Heart left ventricle (tissue), 13 donors: ENCODE measurements around the gene C5.

Experiments used
- POLR2A ChIP-seq, 2 donors: fragments of 450-650 bp; IDR thresholded peaks; one replicate each; pipeline ENCODE4 v1.6.1; 2017; ENCODE audit warnings: antibody characterized with exemption in 2 of 2, mild to moderate bottlenecking in 2 of 2, moderate library complexity in 2 of 2
- TF ChIP-seq, protein P1 (sequence below), 12 donors: fragments of 200-600 bp; sonication (generic) in 4 of 12; IDR thresholded peaks; one replicate each; pipeline versions ENCODE4 v1.5.0 to v1.8.0; 2018 to 2022; ENCODE audit warnings: antibody characterized with exemption in 12 of 12, mild to moderate bottlenecking in 5 of 12
- donor health status: ischemic (EF 13 %, LVEDD 7.1; RV severe dilation, severe dysfunction).
- donor health status: DM: no; HTN: yes; CAD: no.
- donor health status: DM: no; HTN: no; CAD: no.
- donor health status: ischemic (EF 25% LVEDD 6.9; RV normal size, moderate dysfunction).
- donor health status: ischemic (EF 25% LVEDD 5.7; RV mildly dilated, moderate dysfunction).
- donor health status: ischemic (EF 35%, LVEDD 5.7; RV mildly dilated, moderate dysfunction).
- donor health status: nonischemic (EF 11% LVEDD 7.7; RV severe dilation, severe dysfunction).
- donor health status: DM: yes; HTN: yes; CAD: no.
- donor health status: PGD.
- donor health status: ischemic (EF 29% LVEDD 5.4; RV normal size, mild dysfunction).
- donor health status: nonischemic (EF 23%, LVEDD 6.1; RV moderate dilation, normal function).

DNA sequence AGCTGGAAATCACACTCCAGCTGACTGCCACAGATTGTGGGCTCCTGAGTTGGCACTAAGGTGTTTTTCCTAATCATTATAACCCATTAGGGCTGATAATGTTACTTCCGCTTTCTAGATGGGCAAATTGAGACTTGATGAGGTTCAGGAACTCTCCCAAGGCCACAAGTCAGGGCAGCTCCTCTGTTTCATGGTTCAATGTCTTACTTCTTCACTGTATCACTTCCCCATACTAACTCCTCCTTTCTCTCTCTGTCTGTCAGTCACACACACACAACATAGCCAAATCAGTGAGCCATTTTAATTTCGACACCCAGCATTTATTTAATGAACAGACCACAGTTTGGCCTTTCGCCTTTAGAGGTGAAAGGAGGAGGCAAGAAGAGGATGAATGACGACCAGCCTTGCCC lies 105.6 kb downstream of the C5 start:
- TF ChIP-seq, protein P1, sequence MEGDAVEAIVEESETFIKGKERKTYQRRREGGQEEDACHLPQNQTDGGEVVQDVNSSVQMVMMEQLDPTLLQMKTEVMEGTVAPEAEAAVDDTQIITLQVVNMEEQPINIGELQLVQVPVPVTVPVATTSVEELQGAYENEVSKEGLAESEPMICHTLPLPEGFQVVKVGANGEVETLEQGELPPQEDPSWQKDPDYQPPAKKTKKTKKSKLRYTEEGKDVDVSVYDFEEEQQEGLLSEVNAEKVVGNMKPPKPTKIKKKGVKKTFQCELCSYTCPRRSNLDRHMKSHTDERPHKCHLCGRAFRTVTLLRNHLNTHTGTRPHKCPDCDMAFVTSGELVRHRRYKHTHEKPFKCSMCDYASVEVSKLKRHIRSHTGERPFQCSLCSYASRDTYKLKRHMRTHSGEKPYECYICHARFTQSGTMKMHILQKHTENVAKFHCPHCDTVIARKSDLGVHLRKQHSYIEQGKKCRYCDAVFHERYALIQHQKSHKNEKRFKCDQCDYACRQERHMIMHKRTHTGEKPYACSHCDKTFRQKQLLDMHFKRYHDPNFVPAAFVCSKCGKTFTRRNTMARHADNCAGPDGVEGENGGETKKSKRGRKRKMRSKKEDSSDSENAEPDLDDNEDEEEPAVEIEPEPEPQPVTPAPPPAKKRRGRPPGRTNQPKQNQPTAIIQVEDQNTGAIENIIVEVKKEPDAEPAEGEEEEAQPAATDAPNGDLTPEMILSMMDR (IDR thresholded peaks at IDR 0.05), result no peak
- no peak for TF ChIP-seq POLR2A (IDR thresholded peaks at IDR 0.05)
